NT2/D1 (cell line): ENCODE measurements around the gene OXCT2.
"Not testable (repeated sequence)": the region's sequence is repeated elsewhere in the genome, so short reads cannot be mapped to it uniquely, and the experiment has no call there.

Experiments
- DNase-seq: peaks from one replicate; pipeline ENCODE4 v3.0.0-alpha.2; 2011; ENCODE audit warnings: low read depth, low spot score
- H3K27me3 ChIP-seq: 2 replicates; pipeline ENCODE4 v1.6.0; 2011; ENCODE audit warnings: mild to moderate bottlenecking; ENCODE audit not compliant: insufficient read length, insufficient read depth
- H3K36me3 ChIP-seq: 2 replicates; pipeline ENCODE4 v1.6.1; 2011; ENCODE audit warnings: mild to moderate bottlenecking, low read length, mixed read lengths; ENCODE audit not compliant: insufficient read depth, insufficient read length
- H3K4me1 ChIP-seq: 2 replicates; pipeline ENCODE4 v1.5.1; 2011; ENCODE audit not compliant: insufficient read depth, insufficient read length
- H3K4me3 ChIP-seq: 2 replicates; pipeline ENCODE4 v1.5.1; 2011; ENCODE audit warnings: low read depth; ENCODE audit not compliant: insufficient read length
- H3K9ac ChIP-seq: 2 replicates; pipeline ENCODE4 v1.6.0; 2011; ENCODE audit warnings: low read depth; ENCODE audit not compliant: insufficient read length
- H3K9me3 ChIP-seq: 2 replicates; pipeline ENCODE4 v1.5.1; 2011; ENCODE audit warnings: mild to moderate bottlenecking, low read length; ENCODE audit not compliant: insufficient read depth
- YY1 ChIP-seq: IDR thresholded peaks from 2 replicates; pipeline ENCODE4 v1.6.1; 2011; ENCODE audit not compliant: insufficient read length, insufficient read depth

The OXCT2 gene

DNA sequence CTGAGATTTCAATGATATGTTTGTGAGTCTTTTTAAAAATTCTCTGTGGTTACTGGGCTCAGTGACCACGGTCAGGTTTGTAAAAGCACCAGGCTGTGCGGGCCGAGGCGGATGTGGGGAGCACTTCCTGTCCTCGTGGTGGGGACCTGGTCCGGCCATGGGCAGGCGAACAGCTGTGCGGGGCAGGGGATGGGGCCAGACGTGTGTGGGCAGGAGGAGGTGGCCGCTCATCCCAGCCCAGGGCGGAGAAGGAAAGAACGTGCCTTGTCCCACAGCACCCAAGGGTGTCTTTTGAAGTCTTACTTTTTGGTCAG, 5.2 kb upstream of the OXCT2 start:
- H3K9me3 ChIP-seq: no peaks in the 10 kb centered on the region
- no peak for DNase-seq
- no peaks in the 10 kb centered on the region for H3K36me3 ChIP-seq
- H3K27me3 ChIP-seq: peaks cover 25% of the 10 kb centered on the region
- TF ChIP-seq YY1: no peak
- H3K4me1 ChIP-seq: no peaks in the 10 kb centered on the region
- H3K4me3 ChIP-seq: no peak overlapping the region
- no peak overlapping the region for H3K9ac ChIP-seq

DNA sequence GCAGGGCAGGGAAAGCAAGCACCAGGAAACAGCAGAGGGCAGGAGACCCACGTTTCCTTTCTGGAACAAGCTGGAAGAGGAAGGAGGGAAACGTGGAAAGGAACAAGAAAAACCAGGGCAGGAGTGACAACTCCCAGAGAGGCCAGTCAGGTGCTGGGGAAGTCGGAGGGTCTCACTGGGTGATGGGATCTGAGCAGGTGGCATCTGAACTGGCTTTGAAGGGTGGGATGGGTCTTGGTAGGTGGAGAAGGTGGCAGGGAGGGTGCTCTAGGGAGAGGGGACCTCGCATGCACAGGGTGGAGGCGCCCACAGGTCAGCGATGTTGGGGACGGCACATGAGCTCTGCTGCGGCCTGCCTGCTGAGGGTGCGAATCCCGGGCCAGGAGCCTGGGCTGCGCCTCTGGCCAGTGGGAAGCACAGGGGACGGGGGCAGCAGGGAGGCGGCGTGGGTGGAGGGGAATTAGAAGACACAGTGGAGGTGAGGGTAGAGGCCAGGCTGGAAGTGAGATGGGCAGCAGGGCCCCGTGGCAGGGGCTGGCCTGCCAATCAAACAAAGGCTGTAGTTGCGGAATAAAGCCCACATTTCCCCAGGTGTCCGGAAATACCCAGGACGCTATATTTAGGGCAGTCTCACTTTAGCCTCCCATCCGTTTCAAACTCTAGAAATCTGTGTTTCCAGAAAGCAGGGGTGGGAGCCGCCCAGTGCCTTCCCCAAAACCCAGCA, 4.7 kb upstream of the OXCT2 start:
- DNase-seq, H3K4me3 ChIP-seq, H3K4me1 ChIP-seq, H3K9me3 ChIP-seq, H3K36me3 ChIP-seq, H3K9ac ChIP-seq: not testable (repeated sequence)
- peaks cover 25% of the 10 kb centered on the region for H3K27me3 ChIP-seq

DNA sequence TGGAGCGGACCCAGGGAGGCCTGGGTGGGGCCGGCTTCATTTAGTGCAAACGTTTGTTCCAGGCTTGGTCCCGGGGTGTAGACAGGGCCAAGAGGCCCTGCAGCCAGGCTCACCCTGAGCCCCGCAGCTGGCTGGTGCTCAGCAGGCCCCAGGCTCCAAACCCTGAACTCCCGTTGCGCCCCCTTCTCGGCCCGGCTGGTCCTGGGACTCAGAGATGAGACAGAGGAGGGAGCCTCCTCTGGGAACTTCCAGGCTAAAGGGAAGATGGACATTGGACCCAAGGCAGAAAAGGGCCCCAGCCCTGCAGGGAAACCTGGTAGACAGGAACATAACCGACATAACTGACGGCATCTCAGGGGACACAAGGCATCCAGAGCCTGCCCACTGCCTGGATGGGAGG, 4.0 kb upstream of the OXCT2 start:
- H3K4me3 ChIP-seq, DNase-seq, H3K36me3 ChIP-seq, H3K9me3 ChIP-seq, H3K4me1 ChIP-seq: not testable (repeated sequence)
- Histone ChIP-seq H3K27me3 (peaks cover 26% of the 10 kb centered on the region), H3K9ac (peak overlapping the region; percentile 21)

DNA sequence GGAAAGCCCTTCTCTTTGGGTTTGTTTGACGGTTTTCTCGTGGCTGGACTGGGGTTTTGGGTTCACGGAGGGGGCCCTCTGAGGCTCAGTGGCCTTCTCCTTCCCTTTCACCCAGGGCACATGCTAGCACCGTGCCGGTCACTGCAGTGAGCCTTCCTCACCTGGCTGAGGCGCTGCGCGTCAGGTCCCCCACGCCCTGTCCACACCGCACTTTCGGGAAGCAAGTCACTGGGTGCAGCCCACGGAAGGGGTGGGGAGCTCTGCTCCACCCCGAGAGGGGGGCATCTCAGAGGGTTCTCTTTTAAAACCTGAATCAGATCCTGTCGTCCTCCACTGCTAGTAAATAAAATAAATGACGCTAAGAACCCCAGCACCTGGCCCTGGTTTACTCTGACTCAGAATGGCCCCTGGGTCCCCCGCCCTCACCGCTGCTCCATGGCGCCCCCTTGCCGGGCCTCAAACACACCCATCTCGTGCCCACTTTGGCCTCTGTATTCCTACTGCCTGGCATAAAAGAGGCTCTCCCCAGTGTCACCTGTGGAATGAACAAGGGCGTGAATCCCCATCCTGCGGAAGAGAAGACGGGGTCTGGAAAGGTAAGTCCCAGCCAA, 2.3 kb upstream of the OXCT2 start:
- not testable (repeated sequence) for H3K9me3 ChIP-seq

DNA sequence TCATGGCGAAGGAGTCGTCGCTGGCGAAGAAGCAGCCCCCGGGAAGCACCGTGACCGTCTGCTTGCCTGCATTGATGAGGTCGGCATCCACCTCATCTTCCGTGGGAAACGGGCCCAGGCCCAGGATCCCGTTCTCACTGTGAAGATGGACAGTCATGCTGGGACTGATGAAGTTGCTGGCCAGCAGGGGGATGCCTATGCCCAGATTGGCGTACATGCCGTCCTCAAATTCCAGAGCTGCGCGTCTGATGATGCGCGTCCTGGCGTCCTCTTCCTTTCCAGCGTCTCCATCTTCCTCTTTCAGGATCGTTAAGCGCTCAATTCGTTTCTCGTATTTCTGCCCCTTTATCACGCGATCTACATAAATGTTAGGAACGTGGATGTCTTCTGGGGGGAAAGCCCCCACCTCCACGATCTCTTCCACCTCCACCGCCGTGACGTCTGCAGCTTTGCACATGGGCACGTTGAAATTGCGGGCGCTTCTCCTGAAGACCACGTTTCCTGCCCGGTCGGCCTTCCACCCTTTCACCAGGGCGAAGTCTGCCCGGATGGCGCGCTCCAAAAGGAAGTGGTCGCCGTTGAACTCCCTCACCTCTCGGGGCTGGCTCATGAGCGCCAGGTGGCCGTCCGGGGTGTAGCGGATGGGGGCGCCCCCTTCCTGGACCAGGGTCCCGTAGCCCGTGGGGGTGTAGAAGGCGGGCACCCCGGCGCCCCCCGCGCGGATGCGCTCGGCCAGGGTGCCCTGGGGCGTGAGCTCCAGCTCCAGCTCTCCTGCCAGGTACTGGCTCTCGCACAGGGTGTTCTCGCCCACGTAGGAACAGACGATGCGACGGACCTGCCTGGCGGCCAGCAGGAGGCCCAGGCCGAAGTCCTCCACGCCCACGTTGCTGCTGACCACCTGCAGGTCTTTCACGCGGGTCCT, 787 bp downstream of the OXCT2 start:
- H3K4me1 ChIP-seq, H3K4me3 ChIP-seq, H3K9me3 ChIP-seq, H3K9ac ChIP-seq, DNase-seq, H3K36me3 ChIP-seq: not testable (repeated sequence)
- peaks cover 17% of the 10 kb centered on the region for H3K27me3 ChIP-seq

More for the DNA sequence above, 2.3 kb upstream of the OXCT2 start:
- H3K36me3 ChIP-seq, H3K4me3 ChIP-seq, H3K9ac ChIP-seq, DNase-seq, H3K4me1 ChIP-seq: not testable (repeated sequence)
- H3K27me3 ChIP-seq: peaks cover 19% of the 10 kb centered on the region

DNA sequence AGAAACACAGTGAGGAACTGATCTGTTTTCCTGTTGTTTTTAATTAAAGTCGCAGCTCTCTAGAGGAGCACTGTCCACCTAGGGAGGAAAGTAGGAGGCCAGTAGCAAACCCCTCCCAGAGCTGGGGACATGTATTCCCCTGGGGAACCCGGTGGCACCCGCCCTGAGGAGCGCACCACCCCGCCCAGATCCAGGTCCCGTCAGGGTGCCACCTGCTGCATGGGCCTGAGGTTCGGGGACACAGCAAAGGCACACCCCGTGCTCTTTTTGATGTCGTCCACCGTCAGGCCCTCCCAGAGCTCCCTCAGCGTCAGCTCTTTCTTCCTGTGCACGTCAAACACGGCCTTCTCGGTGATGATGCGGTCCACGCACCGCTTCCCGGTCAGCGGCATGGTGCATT, 1.6 kb downstream of the OXCT2 start:
- peaks cover 17% of the 10 kb centered on the region for H3K27me3 ChIP-seq
- DNase-seq, H3K36me3 ChIP-seq, H3K4me3 ChIP-seq, H3K9ac ChIP-seq, H3K4me1 ChIP-seq, H3K9me3 ChIP-seq: not testable (repeated sequence)

DNA sequence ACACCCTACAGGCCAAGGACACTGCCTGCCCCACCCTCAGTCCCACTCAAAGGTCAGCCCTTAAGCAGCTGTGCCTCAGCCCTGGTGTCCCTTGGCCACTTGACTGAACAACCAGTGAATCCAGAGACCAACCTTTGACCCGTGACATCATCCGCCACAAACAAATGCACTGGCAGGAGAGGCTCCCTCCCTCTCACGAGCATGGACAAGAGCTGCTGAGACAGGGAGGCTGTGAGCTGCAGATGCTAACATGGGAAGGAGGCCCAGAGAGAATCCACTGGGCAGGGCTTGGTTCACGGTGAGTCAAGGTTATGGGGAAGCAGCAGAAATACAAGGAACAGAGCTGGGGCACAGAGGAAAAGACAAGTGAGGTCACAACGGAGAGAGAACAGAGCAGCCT, 4.7 kb downstream of the OXCT2 start:
- H3K4me1 ChIP-seq, H3K9me3 ChIP-seq, H3K36me3 ChIP-seq, H3K4me3 ChIP-seq, DNase-seq, H3K9ac ChIP-seq: not testable (repeated sequence)
- H3K27me3 ChIP-seq: peaks cover 12% of the 10 kb centered on the region

DNA sequence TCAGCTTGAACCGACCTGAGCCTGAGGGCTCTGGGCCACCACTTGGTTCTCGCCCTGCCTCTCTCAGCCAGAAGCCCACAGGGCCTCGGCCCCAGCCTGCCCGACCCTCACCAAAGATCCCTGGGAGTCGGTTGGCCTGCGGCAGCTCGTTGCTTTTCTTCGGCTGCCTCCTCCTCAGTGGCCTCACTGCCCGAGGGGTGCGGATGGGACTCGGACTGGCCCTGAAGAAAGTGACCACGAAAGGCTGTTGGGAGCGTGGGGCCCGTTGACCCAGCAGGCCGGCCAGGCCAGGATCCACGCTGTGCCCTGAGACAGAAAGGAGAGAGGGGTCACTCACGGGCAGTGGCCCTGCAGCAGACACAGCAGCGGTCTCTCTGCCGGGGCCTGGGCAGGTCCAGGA, 6.6 kb downstream of the OXCT2 start:
- not testable (repeated sequence) for H3K9ac ChIP-seq, H3K36me3 ChIP-seq

DNA sequence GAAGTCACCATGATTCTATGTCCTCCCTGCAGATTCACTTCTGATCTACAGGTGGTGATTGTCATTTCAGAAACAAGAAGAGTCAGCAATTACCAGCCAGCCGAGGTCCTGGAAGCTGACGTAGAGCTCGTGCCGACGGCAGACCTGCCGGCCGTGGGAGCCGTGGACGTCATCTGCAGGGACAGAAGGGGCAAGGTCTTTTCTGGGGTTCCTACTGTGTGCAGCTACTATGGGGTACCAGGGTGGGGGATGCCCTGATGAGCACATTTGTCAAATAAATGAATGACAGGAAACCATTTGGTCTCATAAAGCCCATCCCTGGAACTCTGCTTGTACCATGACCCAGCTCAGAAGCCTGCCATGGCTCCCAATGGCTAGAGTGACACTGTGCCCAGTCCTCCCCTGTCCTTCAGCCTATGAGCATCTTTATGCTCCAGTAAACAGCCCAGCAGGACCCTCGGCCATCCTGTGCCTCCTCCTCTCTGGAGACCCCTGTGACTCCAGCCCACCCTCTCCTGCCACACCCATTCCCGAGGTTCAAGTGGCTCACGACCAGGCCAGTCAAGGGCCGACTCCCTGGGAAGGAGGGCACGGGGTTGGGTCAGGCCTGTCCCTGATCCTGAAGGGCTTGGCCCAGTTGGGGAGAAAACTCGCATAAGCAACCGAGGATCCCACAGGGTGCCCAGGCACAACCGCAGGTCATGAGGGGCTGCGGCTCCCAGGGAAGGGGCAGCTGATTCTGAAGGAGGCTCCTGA, 7.4 kb downstream of the OXCT2 start:
- H3K9ac ChIP-seq, H3K4me3 ChIP-seq, DNase-seq, H3K4me1 ChIP-seq, H3K36me3 ChIP-seq, H3K27me3 ChIP-seq: not testable (repeated sequence)
- peaks cover 25% of the 10 kb centered on the region; the same call in 1 of the 2 replicates for H3K9me3 ChIP-seq

More for the DNA sequence above, 6.6 kb downstream of the OXCT2 start:
- not testable (repeated sequence) for DNase-seq, H3K4me3 ChIP-seq, H3K4me1 ChIP-seq, H3K27me3 ChIP-seq
- peaks cover 24% of the 10 kb centered on the region; the same call in 1 of the 2 replicates for H3K9me3 ChIP-seq
